Measurements from ENCODE around the gene CDKN1B.

GRCh38 chr12:12723149-12723680 lies 6.0 kb downstream of the CDKN1B start:
- TF ChIP-seq, protein P1, sequence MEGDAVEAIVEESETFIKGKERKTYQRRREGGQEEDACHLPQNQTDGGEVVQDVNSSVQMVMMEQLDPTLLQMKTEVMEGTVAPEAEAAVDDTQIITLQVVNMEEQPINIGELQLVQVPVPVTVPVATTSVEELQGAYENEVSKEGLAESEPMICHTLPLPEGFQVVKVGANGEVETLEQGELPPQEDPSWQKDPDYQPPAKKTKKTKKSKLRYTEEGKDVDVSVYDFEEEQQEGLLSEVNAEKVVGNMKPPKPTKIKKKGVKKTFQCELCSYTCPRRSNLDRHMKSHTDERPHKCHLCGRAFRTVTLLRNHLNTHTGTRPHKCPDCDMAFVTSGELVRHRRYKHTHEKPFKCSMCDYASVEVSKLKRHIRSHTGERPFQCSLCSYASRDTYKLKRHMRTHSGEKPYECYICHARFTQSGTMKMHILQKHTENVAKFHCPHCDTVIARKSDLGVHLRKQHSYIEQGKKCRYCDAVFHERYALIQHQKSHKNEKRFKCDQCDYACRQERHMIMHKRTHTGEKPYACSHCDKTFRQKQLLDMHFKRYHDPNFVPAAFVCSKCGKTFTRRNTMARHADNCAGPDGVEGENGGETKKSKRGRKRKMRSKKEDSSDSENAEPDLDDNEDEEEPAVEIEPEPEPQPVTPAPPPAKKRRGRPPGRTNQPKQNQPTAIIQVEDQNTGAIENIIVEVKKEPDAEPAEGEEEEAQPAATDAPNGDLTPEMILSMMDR (conservative IDR thresholded peaks at IDR 0.05; ENCODE audit: low read depth, low read length), result no peak
- no peak for TF ChIP-seq EZH2 (IDR thresholded peaks at IDR 0.05; ENCODE audit: borderline replicate concordance, low read depth, low read length, poor library complexity, severe bottlenecking)
